PFSK-1 (cell line): ENCODE data around the gene LRRC4C.

Experiments
- FOXP2 ChIP-seq: optimal IDR thresholded peaks from 2 replicates; pipeline ENCODE3; 2011; ENCODE audit warnings: borderline replicate concordance, control low read depth, inconsistent platforms; ENCODE audit not compliant: insufficient read depth; ENCODE audit errors: extremely low read length, extremely low read depth
- POLR2AphosphoS5 ChIP-seq: IDR thresholded peaks from 2 replicates; pipeline ENCODE4 v1.6.1; 2012; ENCODE audit warnings: low read depth, mild to moderate bottlenecking, control low read depth, low read length, moderate library complexity
- REST ChIP-seq, 2 experiments: IDR thresholded peaks; 2 replicates each; pipeline versions ENCODE4 v1.6.1 to v1.8.0; 2011 to 2012; ENCODE audit warnings: low read depth in 2 of 2, low read length in 2 of 2, control low read depth in 1 of 2, inconsistent platforms in 1 of 2, mild to moderate bottlenecking in 1 of 2, moderate library complexity in 1 of 2; ENCODE audit not compliant: insufficient read depth in 1 of 2
- SIN3A ChIP-seq: IDR thresholded peaks from 2 replicates; pipeline ENCODE4 v1.6.1; 2012; ENCODE audit warnings: mild to moderate bottlenecking, low read length, moderate library complexity, borderline replicate concordance; ENCODE audit not compliant: insufficient read depth
- TAF1 ChIP-seq: IDR thresholded peaks from 2 replicates; pipeline ENCODE4 v1.6.1; 2012; ENCODE audit warnings: low read length, control low read depth, borderline replicate concordance; ENCODE audit not compliant: insufficient read depth

Gene LRRC4C

GRCh38 chr11:41031551-41032060, 427.8 kb downstream of the LRRC4C start:
- TF ChIP-seq SIN3A (no peak), TAF1 (no peak), REST (IDR thresholded peaks at IDR 0.05; ENCODE audit: insufficient read depth in 1 of 2, low read depth in 2 of 2, low read length in 2 of 2) (no peak), FOXP2 (no peak), POLR2AphosphoS5 (no peak)

GRCh38 chr11:41020259-41020658, 439.2 kb downstream of the LRRC4C start:
- TF ChIP-seq SIN3A (no peak), POLR2AphosphoS5 (no peak), FOXP2 (no peak)

GRCh38 chr11:41018224-41018623, 441.2 kb downstream of the LRRC4C start:
- no peak for TF ChIP-seq POLR2AphosphoS5
- TF ChIP-seq FOXP2: no peak
- no peak for TF ChIP-seq SIN3A
- TF ChIP-seq REST (IDR thresholded peaks at IDR 0.05; ENCODE audit: insufficient read depth in 1 of 2, low read depth in 2 of 2, low read length in 2 of 2): no peak
- no peak for TF ChIP-seq TAF1

GRCh38 chr11:41010361-41011050, 448.9 kb downstream of the LRRC4C start:
- no peak for TF ChIP-seq TAF1
- no peak for TF ChIP-seq POLR2AphosphoS5
- no peak for TF ChIP-seq SIN3A
- TF ChIP-seq FOXP2: no peak
- no peak for TF ChIP-seq REST (IDR thresholded peaks at IDR 0.05; ENCODE audit: insufficient read depth in 1 of 2, low read depth in 2 of 2, low read length in 2 of 2)

GRCh38 chr11:41005986-41006385, 453.5 kb downstream of the LRRC4C start:
- TF ChIP-seq FOXP2: no peak
- no peak for TF ChIP-seq REST (IDR thresholded peaks at IDR 0.05; ENCODE audit: insufficient read depth in 1 of 2, low read depth in 2 of 2, low read length in 2 of 2)
- no peak for TF ChIP-seq SIN3A
- TF ChIP-seq TAF1: no peak
- no peak for TF ChIP-seq POLR2AphosphoS5
